Endothelial cell of umbilical vein (primary cell): ENCODE results near the gene ZNF75A. TPM values are rescaled to one million over a fixed set of nuclear protein-coding genes. Genes with fewer than 3 reads are reported as not detected.

Experiments
- BruUV-seq: library from RNA; stranded (reverse); fragments of 400-500 nt; replicated peaks from 2 replicates; lab custom pipeline; 2021; lab: Mats Ljungman, UMichigan
- CTCF ChIA-PET: fragments of 300-600, 350-600 bp; sonication (Branson Sonifier 250); formaldehyde crosslinking; loops from one replicate; lab custom pipeline; 2021; ENCODE audit warnings: antibody characterized with exemption, inconsistent platforms; lab: Charles Lee
- POLR2A ChIA-PET: fragments of 300-600, 350-600 bp; sonication (Branson Sonifier 250); formaldehyde crosslinking; loops from one replicate; lab custom pipeline; 2021; ENCODE audit warnings: antibody characterized with exemption, inconsistent platforms; lab: Charles Lee
- DNase-seq: peaks from one replicate; pipeline ENCODE4 v3.0.0-alpha.2; 2011; ENCODE audit warnings: low read depth, low spot score
- FAIRE-seq: peaks from 2 replicates; lab custom pipeline; 2011; peaks lifted over from hg19 to GRCh38; lab: Jason Lieb, UNC
- H2AFZ ChIP-seq: 2 replicates; pipeline ENCODE4 v1.6.0; 2012; ENCODE audit warnings: low read depth, low read length, control low read depth, inconsistent platforms
- H3K27ac ChIP-seq: 2 replicates; pipeline ENCODE4 v1.5.1; 2011; ENCODE audit warnings: low read depth, mild to moderate bottlenecking, control low read depth, low read length, moderate library complexity; ENCODE audit not compliant: insufficient read depth
- H3K27me3 ChIP-seq, 2 experiments: 2 replicates each; pipeline versions ENCODE4 v1.6.0 to v1.6.1; 2011; ENCODE audit warnings: low read length in 2 of 2, mixed read lengths in 1 of 2; ENCODE audit not compliant: control insufficient read depth in 2 of 2, insufficient read depth in 2 of 2
- H3K36me3 ChIP-seq, 2 experiments: 2 replicates in 1 of 2; 3 replicates in 1 of 2; pipeline ENCODE4 v1.5.1; 2011; ENCODE audit warnings: low read length in 2 of 2, mild to moderate bottlenecking in 1 of 2, moderate library complexity in 1 of 2; ENCODE audit not compliant: control insufficient read depth in 2 of 2, insufficient read depth in 2 of 2; ENCODE audit errors: extremely low read depth in 1 of 2
- H3K4me1 ChIP-seq: 3 replicates; pipeline ENCODE4 v1.5.1; 2011; ENCODE audit warnings: mild to moderate bottlenecking, low read length; ENCODE audit not compliant: control insufficient read depth, insufficient read depth; ENCODE audit errors: extremely low read depth
- H3K4me2 ChIP-seq: 2 replicates; pipeline ENCODE4 v1.6.1; 2011; ENCODE audit warnings: low read length, control low read depth, mixed read lengths; ENCODE audit not compliant: insufficient read depth
- H3K4me3 ChIP-seq, 3 experiments: fragments of 200-600 bp in 1 of 3; sonication (generic), shearing (Covaris generic) in 1 of 3; replicated peaks in 1 of 3; 2 replicates each; pipeline ENCODE4 v1.5.1; 2011 to 2016; ENCODE audit warnings: control low read depth in 3 of 3, low read length in 3 of 3, mild to moderate bottlenecking in 2 of 3, inconsistent platforms in 1 of 3, low read depth in 1 of 3, moderate library complexity in 1 of 3; ENCODE audit not compliant: insufficient read depth in 1 of 3
- H3K79me2 ChIP-seq: 2 replicates; pipeline ENCODE4 v1.6.0; 2012; ENCODE audit warnings: low read length, inconsistent platforms; ENCODE audit not compliant: control insufficient read depth, insufficient read depth
- H3K9ac ChIP-seq: replicated peaks from 2 replicates; pipeline ENCODE3; 2011; ENCODE audit warnings: low read length, control low read depth; ENCODE audit not compliant: insufficient read depth; ENCODE audit errors: extremely low read depth
- H3K9me1 ChIP-seq: replicated peaks from 3 replicates; pipeline ENCODE4 v1.6.0; 2011; ENCODE audit warnings: mild to moderate bottlenecking, low read length; ENCODE audit not compliant: control insufficient read depth, insufficient read depth; ENCODE audit errors: extremely low read depth
- H3K9me3 ChIP-seq: replicated peaks from 2 replicates; pipeline ENCODE4 v1.5.1; 2012; ENCODE audit warnings: low read length, inconsistent platforms; ENCODE audit not compliant: control insufficient read depth, insufficient read depth
- H4K20me1 ChIP-seq: replicated peaks from 2 replicates; pipeline ENCODE3; 2011; ENCODE audit warnings: mild to moderate bottlenecking, low read length; ENCODE audit not compliant: control insufficient read depth, insufficient read depth; ENCODE audit errors: extremely low read depth
- CTCF ChIP-seq, 2 donors: IDR thresholded peaks; 1 replicate in 1 of 2; 2 replicates in 1 of 2; pipeline ENCODE4 v1.5.1; 2011; ENCODE audit warnings: low read length in 2 of 2, mild to moderate bottlenecking in 2 of 2, moderate library complexity in 2 of 2, control low read depth in 1 of 2, inconsistent platforms in 1 of 2, low read depth in 1 of 2; ENCODE audit not compliant: insufficient read depth in 1 of 2; ENCODE audit errors: extremely low read depth in 1 of 2
- EZH2 ChIP-seq: IDR thresholded peaks from 2 replicates; pipeline ENCODE4 v1.6.1; 2012; ENCODE audit warnings: borderline replicate concordance, low read depth, mild to moderate bottlenecking, moderate library complexity, low read length, inconsistent platforms; ENCODE audit not compliant: severe bottlenecking
- FOS ChIP-seq: IDR thresholded peaks from 2 replicates; pipeline ENCODE4 v1.6.1; 2011; ENCODE audit warnings: mild to moderate bottlenecking, low read length, moderate library complexity, borderline replicate concordance; ENCODE audit not compliant: insufficient read depth
- GATA2 ChIP-seq: IDR thresholded peaks from 2 replicates; pipeline ENCODE4 v1.7.0; 2011; ENCODE audit warnings: low read depth, mild to moderate bottlenecking, moderate library complexity, mixed read lengths, low read length; ENCODE audit not compliant: insufficient read length, insufficient read depth
- JUN ChIP-seq: IDR thresholded peaks from 2 replicates; pipeline ENCODE4 v1.6.1; 2011; ENCODE audit warnings: borderline replicate concordance, low read depth; ENCODE audit not compliant: insufficient read length, insufficient read depth
- MAX ChIP-seq: IDR thresholded peaks from 2 replicates; pipeline ENCODE4 v1.6.1; 2011; ENCODE audit not compliant: insufficient read depth, insufficient read length
- MYC ChIP-seq: IDR thresholded peaks from one replicate; pipeline ENCODE4 v1.6.1; 2011; ENCODE audit warnings: mild to moderate bottlenecking, low read depth, low read length
- POLR2A ChIP-seq: IDR thresholded peaks from 2 replicates; pipeline ENCODE4 v1.6.1; 2012; ENCODE audit warnings: low read depth, mild to moderate bottlenecking, control low read depth, low read length
- POLR2AphosphoS5 ChIP-seq: IDR thresholded peaks from 2 replicates; pipeline ENCODE4 v1.6.1; 2012; ENCODE audit warnings: low read depth, mild to moderate bottlenecking, control low read depth, low read length, moderate library complexity; ENCODE audit not compliant: insufficient read depth
- dilution Hi-C: fragments of 300-500 bp; cut with MboI; formaldehyde crosslinking; loops from one replicate; pipeline ENCODE4 v1.15.0; 2019; ENCODE audit warnings: low sequenced_read_pairs; ENCODE audit not compliant: extremely low pct_ligation_motif_present
- intact Hi-C: fragments of 100-400 bp; cut with micrococcal nuclease; formaldehyde crosslinking; loops from one replicate; pipeline ENCODE4 v1.10.0; 2022
- polyA plus RNA-seq, 4 experiments: library from polyadenylated mRNA; depleted of rRNA in 3 of 4; stranded (reverse) in 3 of 4; unstranded in 1 of 4; fragments of >200 nt; gene quantifications; 2 replicates each; pipeline versions ENCODE4 v1.2.1 to v1.2.3, GENCODE V29; 2011 to 2012; ENCODE audit warnings: missing spikeins in 1 of 4
- total RNA-seq: library from RNA; stranded (reverse); gene quantifications from 2 replicates; pipeline ENCODE4 v1.2.3, GENCODE V29; 2021

ZNF75A gene
- total and polyA plus RNA-seq, 2 donors (not counting 3 experiments of a cell fraction or from before 2014, with no cell fraction given) = 8.3 to 28.4 TPM

DNA sequence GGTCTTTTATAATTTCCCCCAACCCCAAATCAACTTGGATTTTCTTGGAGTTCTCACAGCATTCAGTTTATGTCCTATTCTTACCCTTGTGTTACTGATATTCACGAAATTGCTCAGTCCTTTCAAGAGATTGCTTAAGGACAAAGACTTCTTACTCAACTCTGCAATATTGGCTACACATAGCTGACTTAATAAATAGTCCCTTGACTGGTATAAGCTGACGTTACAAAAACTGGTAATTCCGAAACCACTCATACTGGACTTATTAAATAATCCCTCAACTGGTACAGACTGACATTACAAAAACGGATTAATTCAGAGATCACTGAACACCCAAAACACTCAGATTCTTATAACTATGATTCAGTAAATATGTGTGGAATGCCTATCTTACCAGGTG lies 927 bp upstream of the ZNF75A start:
- Histone ChIP-seq H4K20me1 (no peaks in the 10 kb centered on the region), H3K9ac (peak overlapping the region; percentile 85), H3K27me3 (no peaks in the 10 kb centered on the region), H2AFZ (peak overlapping the region; percentile 90), H3K9me1 (no peaks in the 10 kb centered on the region), H3K4me1 (peaks cover 12% of the 10 kb centered on the region), H3K36me3 (peaks cover 5 to 10% of the 10 kb centered on the region in 2 experiments), H3K9me3 (no peaks in the 10 kb centered on the region), H3K27ac (no peak overlapping the region), H3K4me2 (peak overlapping the region; percentile 91), H3K79me2 (peaks cover 3% of the 10 kb centered on the region), H3K4me3 (peak overlapping the region; percentile 46 to 81 (median 65))
- CTCF ChIA-PET = interaction anchor here (1.2 to 2.7 kb wide), 4 partner anchors 10 to 197 kb away, joined by 3 to 8 read pairs (median 3); no protein-coding TSS in a partner anchor
- BruUV-seq = no TSS peak
- FAIRE-seq (peak; percentile 15), DNase-seq (no peak)
- TF ChIP-seq EZH2 (no peak), GATA2 (no peak), MYC (no peak), CTCF (IDR thresholded peaks at IDR 0.05; ENCODE audit: extremely low read depth in 1 of 2, insufficient read depth in 1 of 2, low read depth in 1 of 2, low read length in 2 of 2) (no peak), MAX (no peak), POLR2A (no peak), FOS (no peak), JUN (no peak), POLR2AphosphoS5 (no peak)
- dilution Hi-C loops (no loop called here), intact Hi-C loops (loop anchor here (2.0 kb wide), 1 partner anchor 96 kb away; the partner anchor contains the start of genes ZNF174 and ZSCAN32)
- POLR2A ChIA-PET = interaction anchor here (0.9 kb wide), 1 partner anchor 21 kb away, joined by 4 read pairs; the partner anchor contains the start of gene ZNF263
